ENCODE measurements around the gene MAPKAP1. TPM values are rescaled to one million over a fixed set of nuclear protein-coding genes. Genes with fewer than 3 reads are reported as not detected.

Gene MAPKAP1
- 64.0 and 79.3 TPM in 2 replicates for total RNA-seq

GRCh38 chr9:125706651-125707471 lies at the start of gene MAPKAP1:
Gene MAPKAP1 (minus strand): TSS chr9:125707208. CDS start chr9:125672574, 34,634 bp downstream.

GRCh38 chr9:125747053-125747764 lies 40.2 kb upstream of the MAPKAP1 start, which contains the start of gene PBX3:
Gene PBX3 (plus strand): TSS chr9:125747373.

Other genes with a start within 250 kb of the MAPKAP1 start
- 14.2 and 26.3 TPM in 2 replicates for gene PBX3, start 40.2 kb upstream of the MAPKAP1 start, total RNA-seq